Neural progenitor cell (in vitro differentiated cells): ENCODE data around the gene BBS1. TPM values are rescaled to one million over a fixed set of nuclear protein-coding genes. Genes with fewer than 3 reads are reported as not detected.

Experiments
- DNase-seq: peaks from one replicate; pipeline ENCODE4 v3.0.0-alpha.2; 2016; ENCODE audit warnings: low spot score
- H2AFZ ChIP-seq: fragments of 200-600 bp; sonication (generic); replicated peaks from 2 replicates; pipeline ENCODE4 v1.6.1; 2016; ENCODE audit warnings: antibody characterized with exemption
- H3F3A ChIP-seq: fragments of 200-600 bp; sonication (generic); 2 replicates; pipeline ENCODE4 v1.6.1; 2016; ENCODE audit warnings: antibody characterized with exemption, low read depth
- H3K27ac ChIP-seq: fragments of 200-600 bp; sonication (generic); 2 replicates; pipeline ENCODE4 v1.5.1; 2016; ENCODE audit warnings: mild to moderate bottlenecking
- H3K27me3 ChIP-seq: fragments of 200-600 bp; sonication (generic); 2 replicates; pipeline ENCODE4 v1.6.1; 2016; ENCODE audit warnings: mild to moderate bottlenecking, moderate library complexity
- H3K36me3 ChIP-seq: fragments of 200-600 bp; sonication (generic); 2 replicates; pipeline ENCODE4 v1.5.1; 2016
- H3K4me1 ChIP-seq: fragments of 200-600 bp; sonication (generic); 2 replicates; pipeline ENCODE4 v1.6.1; 2016; ENCODE audit warnings: mixed run types
- H3K4me2 ChIP-seq: fragments of 200-600 bp; sonication (generic); 2 replicates; pipeline ENCODE4 v1.6.1; 2016
- H3K4me3 ChIP-seq: fragments of 200-600 bp; sonication (generic); 2 replicates; pipeline ENCODE4 v1.5.1; 2016
- H3K79me2 ChIP-seq: fragments of 200-600 bp; sonication (generic); 2 replicates; pipeline ENCODE4 v1.6.1; 2016; ENCODE audit warnings: low read depth
- H3K9ac ChIP-seq: fragments of 200-600 bp; sonication (generic); 2 replicates; pipeline ENCODE4 v1.6.1; 2016
- H3K9me3 ChIP-seq: fragments of 200-600 bp; sonication (generic); 2 replicates; pipeline ENCODE4 v1.5.1; 2016; ENCODE audit warnings: low read depth
- H4K20me1 ChIP-seq: fragments of 200-600 bp; sonication (generic); 2 replicates; pipeline ENCODE4 v1.6.1; 2016; ENCODE audit warnings: low read depth
- H3K27ac Mint-ChIP-seq: 3 replicates; pipeline ENCODE4 v1.8.0; 2021; ENCODE audit warnings: mixed read lengths
- H3K27me3 Mint-ChIP-seq: 2 replicates; pipeline ENCODE4 v1.8.0; 2022; ENCODE audit warnings: low read depth, mild to moderate bottlenecking, inconsistent platforms, moderate library complexity, mixed read lengths; ENCODE audit not compliant: insufficient read depth
- H3K36me3 Mint-ChIP-seq: 3 replicates; pipeline ENCODE4 v1.8.0; 2021; ENCODE audit warnings: mixed read lengths
- H3K4me1 Mint-ChIP-seq: 3 replicates; pipeline ENCODE4 v1.8.0; 2021; ENCODE audit warnings: mixed read lengths
- H3K4me3 Mint-ChIP-seq: 3 replicates; pipeline ENCODE4 v1.8.0; 2021; ENCODE audit warnings: mild to moderate bottlenecking, moderate library complexity, mixed read lengths
- H3K9me3 Mint-ChIP-seq: 3 replicates; pipeline ENCODE4 v1.8.0; 2020; ENCODE audit warnings: mixed read lengths
- EZH2 ChIP-seq: fragments of 200-600 bp; sonication (generic); IDR thresholded peaks from 2 replicates; pipeline ENCODE4 v1.6.1; 2017; ENCODE audit warnings: antibody characterized with exemption, mild to moderate bottlenecking, moderate library complexity
- EZH2phosphoT487 ChIP-seq: fragments of 200-600 bp; sonication (generic); IDR thresholded peaks from 2 replicates; pipeline ENCODE4 v1.6.1; 2017; ENCODE audit warnings: antibody characterized with exemption
- total RNA-seq: library from RNA; depleted of rRNA; stranded (reverse); fragments of >200 nt; gene quantifications from 2 replicates; pipeline ENCODE4 v1.2.3, GENCODE V29; 2015; ENCODE audit warnings: low replicate concordance
- TF ChIP-seq, protein P1 (sequence below): fragments of 200-600 bp; sonication (generic); IDR thresholded peaks from 2 replicates; pipeline ENCODE4 v1.5.1; 2017; ENCODE audit warnings: antibody characterized with exemption, mild to moderate bottlenecking

BBS1 gene
- total RNA-seq, 1 donor from 2014 or later, result 42.0 TPM

- Histone ChIP-seq H3K27ac (no peak overlapping the region), H3K9me3 (no peaks in the 10 kb centered on the region), H4K20me1 (peaks cover 31% of the 10 kb centered on the region), H3K4me2 (no peak overlapping the region), H3K79me2 (peaks cover 12% of the 10 kb centered on the region), H3K4me1 (no peaks in the 10 kb centered on the region), H3K27me3 (no peaks in the 10 kb centered on the region), H2AFZ (no peak overlapping the region), H3K4me3 (no peak overlapping the region), H3K36me3 (no peaks in the 10 kb centered on the region), H3F3A (peaks cover 29% of the 10 kb centered on the region), H3K9ac (no peak overlapping the region)
- DNase-seq, result no peak
- H3K4me1 Mint-ChIP-seq, result peaks cover 25% of the 10 kb centered on the region
- TF ChIP-seq, protein P1, sequence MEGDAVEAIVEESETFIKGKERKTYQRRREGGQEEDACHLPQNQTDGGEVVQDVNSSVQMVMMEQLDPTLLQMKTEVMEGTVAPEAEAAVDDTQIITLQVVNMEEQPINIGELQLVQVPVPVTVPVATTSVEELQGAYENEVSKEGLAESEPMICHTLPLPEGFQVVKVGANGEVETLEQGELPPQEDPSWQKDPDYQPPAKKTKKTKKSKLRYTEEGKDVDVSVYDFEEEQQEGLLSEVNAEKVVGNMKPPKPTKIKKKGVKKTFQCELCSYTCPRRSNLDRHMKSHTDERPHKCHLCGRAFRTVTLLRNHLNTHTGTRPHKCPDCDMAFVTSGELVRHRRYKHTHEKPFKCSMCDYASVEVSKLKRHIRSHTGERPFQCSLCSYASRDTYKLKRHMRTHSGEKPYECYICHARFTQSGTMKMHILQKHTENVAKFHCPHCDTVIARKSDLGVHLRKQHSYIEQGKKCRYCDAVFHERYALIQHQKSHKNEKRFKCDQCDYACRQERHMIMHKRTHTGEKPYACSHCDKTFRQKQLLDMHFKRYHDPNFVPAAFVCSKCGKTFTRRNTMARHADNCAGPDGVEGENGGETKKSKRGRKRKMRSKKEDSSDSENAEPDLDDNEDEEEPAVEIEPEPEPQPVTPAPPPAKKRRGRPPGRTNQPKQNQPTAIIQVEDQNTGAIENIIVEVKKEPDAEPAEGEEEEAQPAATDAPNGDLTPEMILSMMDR, result no peak
- TF ChIP-seq EZH2phosphoT487, result no peak
- TF ChIP-seq EZH2, result no peak
- H3K27me3 Mint-ChIP-seq, result peaks cover 10% of the 10 kb centered on the region
- H3K36me3 Mint-ChIP-seq, result peaks cover 5% of the 10 kb centered on the region
- H3K4me3 Mint-ChIP-seq, result no peak overlapping the region
- H3K9me3 Mint-ChIP-seq, result no peaks in the 10 kb centered on the region
- no peak overlapping the region for H3K27ac Mint-ChIP-seq
These were observed 34.9 kb upstream of the BBS1 start for GRCh38 chr11:66475349-66476172.

GRCh38 chr11:66476173-66476840, 34.1 kb upstream of the BBS1 start:
- no peak overlapping the region for H3K4me2 ChIP-seq
- H3K79me2 ChIP-seq, result peaks cover 16% of the 10 kb centered on the region
- peaks cover 37% of the 10 kb centered on the region for H3F3A ChIP-seq
- H3K9me3 ChIP-seq, result no peaks in the 10 kb centered on the region
- Mint-ChIP-seq H3K36me3 (peaks cover 3% of the 10 kb centered on the region), H3K27me3 (peaks cover 12% of the 10 kb centered on the region), H3K27ac (peak overlapping the region; percentile 73), H3K4me1 (peaks cover 29% of the 10 kb centered on the region), H3K4me3 (no peak overlapping the region), H3K9me3 (no peaks in the 10 kb centered on the region)
- no peak overlapping the region for H2AFZ ChIP-seq
- no peaks in the 10 kb centered on the region for H3K36me3 ChIP-seq
- no peak overlapping the region for H3K9ac ChIP-seq
- H3K4me1 ChIP-seq, result peaks cover 3% of the 10 kb centered on the region
- H4K20me1 ChIP-seq, result peaks cover 31% of the 10 kb centered on the region
- DNase-seq, result no peak
- no peaks in the 10 kb centered on the region for H3K27me3 ChIP-seq
- TF ChIP-seq, protein P1, result no peak
- TF ChIP-seq EZH2 (no peak), EZH2phosphoT487 (no peak)
- H3K4me3 ChIP-seq, result no peak overlapping the region
- H3K27ac ChIP-seq, result peak overlapping the region; percentile 46

- H3K4me3 Mint-ChIP-seq, result peak overlapping the region; percentile 56
- peaks cover 3% of the 10 kb centered on the region for H3K36me3 Mint-ChIP-seq
- Histone ChIP-seq H4K20me1 (peaks cover 31% of the 10 kb centered on the region), H3K79me2 (peaks cover 20% of the 10 kb centered on the region), H3K27ac (peak overlapping the region; percentile 46), H3K27me3 (no peaks in the 10 kb centered on the region), H3K36me3 (no peaks in the 10 kb centered on the region), H3K4me2 (no peak overlapping the region), H3K9ac (no peak overlapping the region), H3K4me3 (no peak overlapping the region), H3K9me3 (no peaks in the 10 kb centered on the region), H2AFZ (no peak overlapping the region), H3F3A (peaks cover 40% of the 10 kb centered on the region), H3K4me1 (peaks cover 3% of the 10 kb centered on the region)
- H3K9me3 Mint-ChIP-seq, result no peaks in the 10 kb centered on the region
- peak; percentile 52 for DNase-seq
- TF ChIP-seq EZH2phosphoT487 (no peak), EZH2 (no peak)
- TF ChIP-seq, protein P1, result no peak
- peaks cover 29% of the 10 kb centered on the region for H3K4me1 Mint-ChIP-seq
- H3K27me3 Mint-ChIP-seq, result peaks cover 12% of the 10 kb centered on the region
- H3K27ac Mint-ChIP-seq, result peak overlapping the region; percentile 73
These were observed 33.6 kb upstream of the BBS1 start for GRCh38 chr11:66476841-66477251.
